Measurements from ENCODE around the gene LPAR6.
A peak's percentile ranks its signal among the peaks of the same experiment; 100 is the strongest.

Gene LPAR6

DNA sequence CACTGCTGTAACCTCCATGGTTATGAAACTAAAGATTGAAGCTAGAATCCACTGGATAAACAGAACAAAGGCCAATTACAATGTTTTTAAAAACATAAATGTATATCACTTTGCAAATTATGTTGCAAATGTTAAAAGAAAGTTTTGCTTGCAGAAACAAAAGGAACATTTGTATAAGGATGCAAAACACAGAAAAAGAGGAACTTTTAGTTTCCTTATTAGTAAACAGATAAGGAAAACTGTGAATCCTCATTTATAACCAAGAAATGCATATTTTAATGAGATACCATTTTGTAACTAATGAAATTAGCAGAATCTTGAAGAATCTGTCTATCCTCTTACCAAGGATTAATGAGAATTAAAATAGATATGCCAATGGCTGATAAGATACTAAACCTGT, 32.3 kb downstream of the LPAR6 start:
- DNase-seq: no peak
- no peak overlapping the region for H2BK120ac ChIP-seq (ENCODE audit: insufficient read depth, low read length, poor library complexity)
- H3K9me3 ChIP-seq (ENCODE audit: insufficient read depth, low read depth, low read length): no peaks in the 10 kb centered on the region
- no peak overlapping the region for H4K12ac ChIP-seq (ENCODE audit: low read depth, low read length)
- no peak overlapping the region for H4K91ac ChIP-seq (ENCODE audit: low read depth, low read length)
- no peak overlapping the region for H2AK5ac ChIP-seq (ENCODE audit: low read length)
- no peak overlapping the region for H3K14ac ChIP-seq (ENCODE audit: low read length)
- H2BK12ac ChIP-seq (ENCODE audit: low read length): no peak overlapping the region
- no peak overlapping the region for H3K4ac ChIP-seq (ENCODE audit: low read depth, low read length)
- no peak overlapping the region for H3K18ac ChIP-seq (ENCODE audit: low read length)
- no peak overlapping the region for H3K23ac ChIP-seq (ENCODE audit: low read length)
- peaks cover 0 to 3% of the 10 kb centered on the region in 2 experiments for H3K36me3 ChIP-seq (ENCODE audit: control insufficient read depth in 1 of 2, insufficient read depth in 2 of 2, low read length in 2 of 2)
- H2BK5ac ChIP-seq (ENCODE audit: low read depth, low read length, poor library complexity): no peak overlapping the region
- H3K9ac ChIP-seq (ENCODE audit: low read length): no peak overlapping the region
- no peak overlapping the region for H3K4me3 ChIP-seq (ENCODE audit: low read depth, low read length)
- no peaks in the 10 kb centered on the region for H3K4me1 ChIP-seq (ENCODE audit: control insufficient read depth in 1 of 2, insufficient read depth in 2 of 2, low read length in 2 of 2)
- no peaks in the 10 kb centered on the region for H3K27me3 ChIP-seq (ENCODE audit: insufficient read depth, low read length)
- H3K79me2 ChIP-seq (ENCODE audit: control insufficient read depth, insufficient read depth, low read length, poor library complexity): no peaks in the 10 kb centered on the region
- H2AFZ ChIP-seq (ENCODE audit: insufficient read depth, low read length, poor library complexity): no peak overlapping the region
- no peak overlapping the region for H3K4me2 ChIP-seq (ENCODE audit: low read length)
- no peak overlapping the region for H3K27ac ChIP-seq (ENCODE audit: low read depth, low read length)
- no peaks in the 10 kb centered on the region for H3K79me1 ChIP-seq (ENCODE audit: low read length)
- H4K8ac ChIP-seq (ENCODE audit: low read depth, low read length): no peak overlapping the region

DNA sequence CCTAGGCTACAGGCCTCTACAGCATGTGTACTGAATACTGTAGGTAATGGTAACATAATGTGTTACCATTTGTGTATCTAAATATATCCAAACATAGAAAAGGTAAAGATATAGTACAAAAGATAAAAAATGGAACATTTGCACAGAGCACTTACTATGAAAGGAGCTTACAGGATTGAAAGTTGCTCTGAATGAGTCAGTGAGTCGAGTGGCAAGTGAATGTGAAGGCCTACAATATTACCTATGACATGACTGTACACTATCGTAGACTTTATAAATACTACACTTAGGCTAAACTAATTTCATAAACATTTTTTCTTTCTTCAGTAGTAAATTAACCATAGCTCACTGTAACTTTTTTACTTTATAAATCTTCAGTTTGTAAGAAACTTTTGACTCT, 35.1 kb downstream of the LPAR6 start:
- Histone ChIP-seq H3K27ac (ENCODE audit: low read depth, low read length) (no peak overlapping the region), H3K4ac (ENCODE audit: low read depth, low read length) (no peak overlapping the region), H3K79me1 (ENCODE audit: low read length) (no peaks in the 10 kb centered on the region), H2AFZ (ENCODE audit: insufficient read depth, low read length, poor library complexity) (no peak overlapping the region), H4K8ac (ENCODE audit: low read depth, low read length) (no peak overlapping the region), H3K4me2 (ENCODE audit: low read length) (no peak overlapping the region), H4K12ac (ENCODE audit: low read depth, low read length) (no peak overlapping the region), H3K4me3 (ENCODE audit: low read depth, low read length) (no peak overlapping the region), H3K79me2 (ENCODE audit: control insufficient read depth, insufficient read depth, low read length, poor library complexity) (no peaks in the 10 kb centered on the region), H2BK5ac (ENCODE audit: low read depth, low read length, poor library complexity) (no peak overlapping the region), H2BK120ac (ENCODE audit: insufficient read depth, low read length, poor library complexity) (no peak overlapping the region), H3K36me3 (ENCODE audit: control insufficient read depth in 1 of 2, insufficient read depth in 2 of 2, low read length in 2 of 2) (peaks cover 0 to 3% of the 10 kb centered on the region in 2 experiments), H2BK12ac (ENCODE audit: low read length) (no peak overlapping the region), H3K14ac (ENCODE audit: low read length) (no peak overlapping the region), H3K18ac (ENCODE audit: low read length) (no peak overlapping the region), H3K9ac (ENCODE audit: low read length) (no peak overlapping the region), H4K91ac (ENCODE audit: low read depth, low read length) (no peak overlapping the region), H3K23ac (ENCODE audit: low read length) (no peak overlapping the region), H2AK5ac (ENCODE audit: low read length) (no peak overlapping the region), H3K4me1 (ENCODE audit: control insufficient read depth in 1 of 2, insufficient read depth in 2 of 2, low read length in 2 of 2) (no peaks in the 10 kb centered on the region), H3K9me3 (ENCODE audit: insufficient read depth, low read depth, low read length) (no peaks in the 10 kb centered on the region), H3K27me3 (ENCODE audit: insufficient read depth, low read length) (no peaks in the 10 kb centered on the region)
- WGBS (ENCODE audit: extremely low coverage, insufficient coverage, insufficient read length): no CpG with 5 or more reads among the region's 2 CpGs
- DNase-seq: no peak

DNA sequence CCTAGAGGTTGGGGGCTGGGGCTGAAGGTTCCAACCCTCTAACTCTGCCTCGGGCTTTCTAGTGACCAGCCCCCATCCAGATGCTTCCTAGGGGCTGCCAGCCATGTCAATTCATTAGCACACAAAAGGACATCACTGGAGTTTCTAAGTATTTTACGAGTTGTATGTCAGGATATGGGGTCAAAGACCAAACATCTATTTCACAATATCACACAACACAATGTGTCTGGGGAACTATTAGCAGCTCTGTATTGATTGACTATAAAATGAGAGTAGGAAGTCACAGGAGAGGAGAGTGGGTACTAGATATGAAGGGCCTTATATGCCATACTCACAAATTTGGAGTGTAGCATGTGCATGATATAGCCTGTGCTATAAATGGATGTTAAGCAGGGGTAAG, 42.1 kb downstream of the LPAR6 start:
- no peak overlapping the region for H4K91ac ChIP-seq (ENCODE audit: low read depth, low read length)
- H3K4me1 ChIP-seq (ENCODE audit: control insufficient read depth in 1 of 2, insufficient read depth in 2 of 2, low read length in 2 of 2): no peaks in the 10 kb centered on the region
- no peak overlapping the region for H3K4me2 ChIP-seq (ENCODE audit: low read length)
- WGBS (ENCODE audit: extremely low coverage, insufficient coverage, insufficient read length): no CpG with 5 or more reads among the region's 2 CpGs
- no peak for DNase-seq
- H3K9ac ChIP-seq (ENCODE audit: low read length): no peak overlapping the region
- no peak overlapping the region for H3K23ac ChIP-seq (ENCODE audit: low read length)
- peak overlapping the region; percentile 30 for H4K12ac ChIP-seq (ENCODE audit: low read depth, low read length)
- H3K27me3 ChIP-seq (ENCODE audit: insufficient read depth, low read length): no peaks in the 10 kb centered on the region
- no peak overlapping the region for H4K8ac ChIP-seq (ENCODE audit: low read depth, low read length)
- no peaks in the 10 kb centered on the region for H3K9me3 ChIP-seq (ENCODE audit: insufficient read depth, low read depth, low read length)
- no peak overlapping the region for H3K4ac ChIP-seq (ENCODE audit: low read depth, low read length)
- H2BK120ac ChIP-seq (ENCODE audit: insufficient read depth, low read length, poor library complexity): no peak overlapping the region
- no peak overlapping the region for H3K27ac ChIP-seq (ENCODE audit: low read depth, low read length)
- no peak overlapping the region for H2AFZ ChIP-seq (ENCODE audit: insufficient read depth, low read length, poor library complexity)
- no peak overlapping the region for H3K14ac ChIP-seq (ENCODE audit: low read length)
- H3K4me3 ChIP-seq (ENCODE audit: low read depth, low read length): no peak overlapping the region
- H2AK5ac ChIP-seq (ENCODE audit: low read length): no peak overlapping the region
- H2BK5ac ChIP-seq (ENCODE audit: low read depth, low read length, poor library complexity): no peak overlapping the region
- H2BK12ac ChIP-seq (ENCODE audit: low read length): no peak overlapping the region
- no peak overlapping the region for H3K18ac ChIP-seq (ENCODE audit: low read length)
- peaks cover 1 to 3% of the 10 kb centered on the region in 2 experiments for H3K36me3 ChIP-seq (ENCODE audit: control insufficient read depth in 1 of 2, insufficient read depth in 2 of 2, low read length in 2 of 2)
- no peaks in the 10 kb centered on the region for H3K79me2 ChIP-seq (ENCODE audit: control insufficient read depth, insufficient read depth, low read length, poor library complexity)
- no peaks in the 10 kb centered on the region for H3K79me1 ChIP-seq (ENCODE audit: low read length)

DNA sequence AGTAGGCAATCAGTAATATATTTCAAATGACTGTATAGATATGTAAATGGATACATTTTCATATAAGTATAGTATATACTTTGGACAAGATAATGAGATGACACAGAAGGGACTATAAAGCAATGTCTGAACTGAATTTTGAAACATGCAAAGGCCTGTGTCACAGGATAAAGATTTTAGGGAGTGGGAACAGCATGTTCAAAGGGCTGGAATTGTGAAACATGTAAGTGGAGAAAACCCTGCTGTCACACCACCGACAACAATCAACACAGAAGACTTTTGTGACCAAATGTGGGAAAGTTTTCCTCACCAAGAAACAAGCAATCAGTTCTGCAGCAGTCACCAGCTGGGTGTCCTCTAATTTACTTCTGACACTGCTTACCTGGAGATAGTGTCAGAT, 42.9 kb downstream of the LPAR6 start:
- no CpG with 5 or more reads among the region's 1 CpG for WGBS (ENCODE audit: extremely low coverage, insufficient coverage, insufficient read length)
- H3K9me3 ChIP-seq (ENCODE audit: insufficient read depth, low read depth, low read length): no peaks in the 10 kb centered on the region
- H3K79me2 ChIP-seq (ENCODE audit: control insufficient read depth, insufficient read depth, low read length, poor library complexity): no peaks in the 10 kb centered on the region
- no peak overlapping the region for H3K4me2 ChIP-seq (ENCODE audit: low read length)
- H2AFZ ChIP-seq (ENCODE audit: insufficient read depth, low read length, poor library complexity): no peak overlapping the region
- H4K91ac ChIP-seq (ENCODE audit: low read depth, low read length): no peak overlapping the region
- no peak overlapping the region for H3K23ac ChIP-seq (ENCODE audit: low read length)
- H2BK12ac ChIP-seq (ENCODE audit: low read length): no peak overlapping the region
- no peak overlapping the region for H3K9ac ChIP-seq (ENCODE audit: low read length)
- no peak overlapping the region for H4K8ac ChIP-seq (ENCODE audit: low read depth, low read length)
- no peak overlapping the region for H3K14ac ChIP-seq (ENCODE audit: low read length)
- no peaks in the 10 kb centered on the region for H3K27me3 ChIP-seq (ENCODE audit: insufficient read depth, low read length)
- peaks cover 1 to 3% of the 10 kb centered on the region in 2 experiments for H3K36me3 ChIP-seq (ENCODE audit: control insufficient read depth in 1 of 2, insufficient read depth in 2 of 2, low read length in 2 of 2)
- H2BK5ac ChIP-seq (ENCODE audit: low read depth, low read length, poor library complexity): no peak overlapping the region
- DNase-seq: no peak
- H2BK120ac ChIP-seq (ENCODE audit: insufficient read depth, low read length, poor library complexity): no peak overlapping the region
- no peak overlapping the region for H3K4me3 ChIP-seq (ENCODE audit: low read depth, low read length)
- no peak overlapping the region for H2AK5ac ChIP-seq (ENCODE audit: low read length)
- H3K79me1 ChIP-seq (ENCODE audit: low read length): no peaks in the 10 kb centered on the region
- no peak overlapping the region for H3K27ac ChIP-seq (ENCODE audit: low read depth, low read length)
- H3K18ac ChIP-seq (ENCODE audit: low read length): no peak overlapping the region
- H3K4ac ChIP-seq (ENCODE audit: low read depth, low read length): no peak overlapping the region
- H3K4me1 ChIP-seq (ENCODE audit: control insufficient read depth in 1 of 2, insufficient read depth in 2 of 2, low read length in 2 of 2): no peaks in the 10 kb centered on the region
- H4K12ac ChIP-seq (ENCODE audit: low read depth, low read length): no peak overlapping the region
